GM12878 (cell line): Measurements from ENCODE around the gene ARHGEF7. TPM values are rescaled to one million over a fixed set of nuclear protein-coding genes. Genes with fewer than 3 reads are reported as not detected.

Experiments
- ATAC-seq: fragments of 200-7000 bp; cut with Tn5 transposase; 3 replicates; pipeline ENCODE4 v1.9.1; 2020; ENCODE audit warnings: mild to moderate bottlenecking, moderate library complexity
- BruUV-seq: library from RNA; stranded (reverse); fragments of 400-500 nt; replicated peaks from 2 replicates; lab custom pipeline; 2021; lab: Mats Ljungman, UMichigan
- CTCF ChIA-PET: fragments of 300-600 bp; sonication (Branson Sonifier 250); formaldehyde crosslinking; extraction: SDS; loops from one replicate; lab custom pipeline; 2021; ENCODE audit warnings: inconsistent platforms; lab: Yijun Ruan, JAX
- POLR2A ChIA-PET: fragments of 350-600 bp; formaldehyde crosslinking; extraction: SDS; loops from one replicate; lab custom pipeline; 2021; ENCODE audit warnings: inconsistent platforms; lab: Charles Lee
- RAD21 ChIA-PET: fragments of 300-600 bp; sonication (Branson Sonifier 250); formaldehyde crosslinking; loops from one replicate; lab custom pipeline; 2023; ENCODE audit warnings: antibody characterized with exemption; ENCODE audit not compliant: unreplicated experiment; lab: Charles Lee
- SMC1A ChIA-PET: fragments of 300-600 bp; sonication (Branson Sonifier 250); formaldehyde crosslinking; loops from one replicate; lab custom pipeline; 2023; ENCODE audit not compliant: unreplicated experiment, uncharacterized antibody; lab: Charles Lee
- DNase-seq: peaks from one replicate; pipeline ENCODE4 v3.0.0-alpha.2; 2011; ENCODE audit warnings: low read depth, low spot score
- FAIRE-seq: peaks from 3 replicates; lab custom pipeline; 2011; peaks lifted over from hg19 to GRCh38; lab: Jason Lieb, UNC
- H2AFZ ChIP-seq: 2 replicates; pipeline ENCODE4 v1.6.0; 2011; ENCODE audit warnings: low read depth, low read length, control low read depth; ENCODE audit not compliant: control insufficient read depth
- H3K27ac ChIP-seq: 2 replicates; pipeline ENCODE4 v1.5.1; 2011; ENCODE audit warnings: control low read depth; ENCODE audit not compliant: control insufficient read depth, insufficient read depth
- H3K27me3 ChIP-seq, 2 experiments: replicated peaks in 1 of 2; 2 replicates each; pipeline versions ENCODE4 v1.6.0 to v1.6.1; 2011; ENCODE audit warnings: low read length in 1 of 2; ENCODE audit not compliant: control insufficient read depth in 2 of 2, insufficient read depth in 2 of 2
- H3K36me3 ChIP-seq, 2 experiments: 2 replicates each; pipeline ENCODE4 v1.5.1; 2011; ENCODE audit warnings: low read length in 1 of 2; ENCODE audit not compliant: control insufficient read depth in 2 of 2, insufficient read depth in 2 of 2
- H3K4me1 ChIP-seq: 2 replicates; pipeline ENCODE4 v1.6.1; 2011; ENCODE audit warnings: mild to moderate bottlenecking, low read length, moderate library complexity, mixed read lengths; ENCODE audit not compliant: control insufficient read depth, insufficient read depth
- H3K4me2 ChIP-seq: 2 replicates; pipeline ENCODE4 v1.6.0; 2011; ENCODE audit warnings: control low read depth; ENCODE audit not compliant: control insufficient read depth, insufficient read depth
- H3K4me3 ChIP-seq: fragments of 200-600 bp; sonication (generic); 2 replicates; pipeline ENCODE4 v1.5.1; 2016
- H3K79me2 ChIP-seq: 2 replicates; pipeline ENCODE4 v1.6.0; 2011; ENCODE audit warnings: low read length; ENCODE audit not compliant: control insufficient read depth, insufficient read depth
- H3K9ac ChIP-seq: 2 replicates; pipeline ENCODE4 v1.8.0; 2011; ENCODE audit warnings: low read length, control low read depth, mixed read lengths; ENCODE audit not compliant: control insufficient read depth, insufficient read depth
- H3K9me3 ChIP-seq: replicated peaks from 3 replicates; pipeline ENCODE4 v1.5.1; 2011; ENCODE audit warnings: mild to moderate bottlenecking, low read length; ENCODE audit not compliant: control insufficient read depth, insufficient read depth
- H4K20me1 ChIP-seq: 2 replicates; pipeline ENCODE4 v1.6.0; 2011; ENCODE audit not compliant: control insufficient read depth, insufficient read depth
- BCL11A ChIP-seq: IDR thresholded peaks from 2 replicates; pipeline ENCODE4 v1.6.1; 2011; ENCODE audit warnings: low read depth, low read length
- BHLHE40 ChIP-seq, 2 experiments: fragments of 450-650 bp in 1 of 2; IDR thresholded peaks; 2 replicates each; pipeline ENCODE4 v1.6.1; 2011 to 2017; ENCODE audit warnings: low read depth in 2 of 2, borderline replicate concordance in 1 of 2, improper control_type of control experiment in 1 of 2, low read length in 1 of 2, mild to moderate bottlenecking in 1 of 2
- DPF2 ChIP-seq: fragments of 450-650 bp; IDR thresholded peaks from 2 replicates; pipeline ENCODE4 v1.6.1; 2017; ENCODE audit warnings: mild to moderate bottlenecking
- E4F1 ChIP-seq: fragments of 450-650 bp; IDR thresholded peaks from 2 replicates; pipeline ENCODE4 v1.6.1; 2018; ENCODE audit warnings: borderline replicate concordance, mild to moderate bottlenecking; ENCODE audit not compliant: partially characterized antibody
- IKZF1 ChIP-seq: fragments of 450-650 bp; conservative IDR thresholded peaks from 2 replicates; pipeline ENCODE4 v1.6.1; 2017; ENCODE audit warnings: antibody characterized with exemption, mild to moderate bottlenecking
- NBN ChIP-seq: fragments of 450-650 bp; IDR thresholded peaks from 2 replicates; pipeline ENCODE4 v1.6.1; 2016
- SRF ChIP-seq, 2 experiments: IDR thresholded peaks; 2 replicates each; pipeline ENCODE4 v1.6.1; 2011; ENCODE audit warnings: low read depth in 2 of 2, low read length in 2 of 2, mild to moderate bottlenecking in 1 of 2, moderate library complexity in 1 of 2
- USF2 ChIP-seq: IDR thresholded peaks from 2 replicates; pipeline ENCODE4 v1.6.1; 2011; ENCODE audit warnings: low read depth, low read length, improper control_type of control experiment, borderline replicate concordance
- WGBS: methylation state at CpG from one replicate; pipeline ENCODE4 v1.1.6; 2016; ENCODE audit warnings: low lambda C conversion rate; ENCODE audit not compliant: insufficient replicate concordance, insufficient coverage; ENCODE audit errors: missing lambda C conversion rate; 5-methylcytosine and 5-hydroxymethylcytosine counted together
- in situ Hi-C: fragments of 300-500 bp; cut with MboI; formaldehyde crosslinking; loops from 9 replicates; pipeline ENCODE4 v1.14.3; 2018; ENCODE audit warnings: mixed read lengths
- intact Hi-C: fragments of 100-400 bp; cut with micrococcal nuclease; formaldehyde crosslinking; loops from one replicate; pipeline ENCODE4 v1.14.2; 2022; ENCODE audit not compliant: unreplicated experiment
- polyA plus RNA-seq, 11 experiments: library from polyadenylated mRNA; depleted of rRNA in 4 of 11; unstranded in 6 of 11; stranded (reverse) in 5 of 11; fragments of >200 nt; fragmentation: Nextera tagmentation in 4 of 11; fragmentation: Illumina TruSeq in 1 of 11; extraction: Ambion mirVana in 4 of 11; extraction: Trizol in 1 of 11; gene quantifications; 1 replicate in 1 of 11; 2 replicates in 10 of 11; pipeline versions ENCODE4 v1.2.1 to v1.2.3, GENCODE V29; 2011 to 2016; ENCODE audit warnings: inconsistent platforms in 2 of 11, missing spikeins in 2 of 11, low read depth in 1 of 11
- total RNA-seq, 4 experiments: library from RNA; depleted of rRNA in 3 of 4; stranded (reverse); fragments of >200 nt in 3 of 4; fragmentation: Illumina TruSeq in 1 of 4; extraction: Trizol in 1 of 4; gene quantifications; 2 replicates each; pipeline versions ENCODE4 v1.2.1 to v1.2.3, GENCODE V29; 2013 to 2021
- TF ChIP-seq, protein P1 (sequence below): fragments of 450-650 bp; IDR thresholded peaks from 2 replicates; pipeline ENCODE4 v1.6.1; 2017; ENCODE audit warnings: antibody characterized with exemption, mild to moderate bottlenecking, moderate library complexity
- TF ChIP-seq, protein P2 (sequence below): IDR thresholded peaks from 2 replicates; pipeline ENCODE4 v1.6.1; 2012; ENCODE audit warnings: mild to moderate bottlenecking, low read depth, low read length
- TF ChIP-seq, protein P3 (sequence below): IDR thresholded peaks from 2 replicates; pipeline ENCODE4 v1.6.1; 2011; ENCODE audit warnings: low read depth, mild to moderate bottlenecking, low read length, moderate library complexity, borderline replicate concordance; ENCODE audit errors: extremely low read depth

ARHGEF7 gene
- total and polyA plus RNA-seq, 10 of the 15 experiments (the other 5 are each of a cell fraction or from before 2014, with no cell fraction given) = 4.7 to 65.5 (median 36.6) TPM

DNA sequence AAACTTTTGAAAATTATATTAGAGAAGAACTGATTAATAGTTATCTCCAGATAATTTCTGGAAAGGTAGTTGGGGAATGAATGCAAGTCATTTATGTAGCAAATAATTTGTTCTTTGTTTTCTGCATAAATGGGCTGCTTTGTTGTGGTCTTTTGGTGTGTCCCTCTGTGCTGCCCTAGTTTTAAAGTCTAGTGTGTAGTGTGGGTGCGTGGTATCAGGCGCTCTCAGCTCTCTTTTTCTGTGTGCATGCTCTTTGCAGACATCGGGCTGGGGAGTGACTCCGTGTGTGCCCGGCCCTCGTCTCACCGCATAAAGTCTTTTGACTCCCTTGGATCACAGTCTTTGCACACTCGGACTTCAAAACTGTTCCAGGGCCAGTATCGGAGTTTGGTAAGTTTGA is 94.5 kb downstream of the ARHGEF7 start:
- H4K20me1 ChIP-seq = peaks cover 11% of the 10 kb centered on the region; the same call in 1 of the 2 replicates
- RAD21 ChIA-PET = no interaction called here
- no peak overlapping the region for H3K4me3 ChIP-seq
- H2AFZ ChIP-seq = no peak overlapping the region
- H3K9ac ChIP-seq = no peak overlapping the region
- H3K79me2 ChIP-seq = peaks cover 55% of the 10 kb centered on the region
- no peaks in the 10 kb centered on the region for H3K9me3 ChIP-seq
- ATAC-seq = no peak
- POLR2A ChIA-PET = no interaction called here
- intact Hi-C loops = no loop called here
- no peak for DNase-seq
- no peaks in the 10 kb centered on the region for H3K27me3 ChIP-seq
- no peak for FAIRE-seq
- peaks cover 16 to 18% of the 10 kb centered on the region in 2 experiments for H3K36me3 ChIP-seq
- no TSS peak for BruUV-seq
- H3K27ac ChIP-seq = no peak overlapping the region
- in situ Hi-C loops = loop anchor here (5.0 kb wide), 1 partner anchor 147 kb away; no protein-coding TSS in a partner anchor
- no peak overlapping the region for H3K4me2 ChIP-seq
- WGBS = 98% methylated on average over 9 of the region's 9 CpGs
- CTCF ChIA-PET = no interaction called here
- peaks cover 7% of the 10 kb centered on the region for H3K4me1 ChIP-seq
- SMC1A ChIA-PET = no interaction called here
- TF ChIP-seq USF2 (no peak), SRF (IDR thresholded peaks at IDR 0.05; ENCODE audit: low read depth in 2 of 2, low read length in 2 of 2) (no peak), E4F1 (no peak), BHLHE40 (IDR thresholded peaks at IDR 0.05; ENCODE audit: borderline replicate concordance in 1 of 2, low read depth in 2 of 2, low read length in 1 of 2) (no peak), DPF2 (no peak), NBN (no peak), BCL11A (no peak), IKZF1 (no peak)
- TF ChIP-seq, protein P1, sequence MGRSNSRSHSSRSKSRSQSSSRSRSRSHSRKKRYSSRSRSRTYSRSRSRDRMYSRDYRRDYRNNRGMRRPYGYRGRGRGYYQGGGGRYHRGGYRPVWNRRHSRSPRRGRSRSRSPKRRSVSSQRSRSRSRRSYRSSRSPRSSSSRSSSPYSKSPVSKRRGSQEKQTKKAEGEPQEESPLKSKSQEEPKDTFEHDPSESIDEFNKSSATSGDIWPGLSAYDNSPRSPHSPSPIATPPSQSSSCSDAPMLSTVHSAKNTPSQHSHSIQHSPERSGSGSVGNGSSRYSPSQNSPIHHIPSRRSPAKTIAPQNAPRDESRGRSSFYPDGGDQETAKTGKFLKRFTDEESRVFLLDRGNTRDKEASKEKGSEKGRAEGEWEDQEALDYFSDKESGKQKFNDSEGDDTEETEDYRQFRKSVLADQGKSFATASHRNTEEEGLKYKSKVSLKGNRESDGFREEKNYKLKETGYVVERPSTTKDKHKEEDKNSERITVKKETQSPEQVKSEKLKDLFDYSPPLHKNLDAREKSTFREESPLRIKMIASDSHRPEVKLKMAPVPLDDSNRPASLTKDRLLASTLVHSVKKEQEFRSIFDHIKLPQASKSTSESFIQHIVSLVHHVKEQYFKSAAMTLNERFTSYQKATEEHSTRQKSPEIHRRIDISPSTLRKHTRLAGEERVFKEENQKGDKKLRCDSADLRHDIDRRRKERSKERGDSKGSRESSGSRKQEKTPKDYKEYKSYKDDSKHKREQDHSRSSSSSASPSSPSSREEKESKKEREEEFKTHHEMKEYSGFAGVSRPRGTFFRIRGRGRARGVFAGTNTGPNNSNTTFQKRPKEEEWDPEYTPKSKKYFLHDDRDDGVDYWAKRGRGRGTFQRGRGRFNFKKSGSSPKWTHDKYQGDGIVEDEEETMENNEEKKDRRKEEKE = no peak
- TF ChIP-seq, protein P2, sequence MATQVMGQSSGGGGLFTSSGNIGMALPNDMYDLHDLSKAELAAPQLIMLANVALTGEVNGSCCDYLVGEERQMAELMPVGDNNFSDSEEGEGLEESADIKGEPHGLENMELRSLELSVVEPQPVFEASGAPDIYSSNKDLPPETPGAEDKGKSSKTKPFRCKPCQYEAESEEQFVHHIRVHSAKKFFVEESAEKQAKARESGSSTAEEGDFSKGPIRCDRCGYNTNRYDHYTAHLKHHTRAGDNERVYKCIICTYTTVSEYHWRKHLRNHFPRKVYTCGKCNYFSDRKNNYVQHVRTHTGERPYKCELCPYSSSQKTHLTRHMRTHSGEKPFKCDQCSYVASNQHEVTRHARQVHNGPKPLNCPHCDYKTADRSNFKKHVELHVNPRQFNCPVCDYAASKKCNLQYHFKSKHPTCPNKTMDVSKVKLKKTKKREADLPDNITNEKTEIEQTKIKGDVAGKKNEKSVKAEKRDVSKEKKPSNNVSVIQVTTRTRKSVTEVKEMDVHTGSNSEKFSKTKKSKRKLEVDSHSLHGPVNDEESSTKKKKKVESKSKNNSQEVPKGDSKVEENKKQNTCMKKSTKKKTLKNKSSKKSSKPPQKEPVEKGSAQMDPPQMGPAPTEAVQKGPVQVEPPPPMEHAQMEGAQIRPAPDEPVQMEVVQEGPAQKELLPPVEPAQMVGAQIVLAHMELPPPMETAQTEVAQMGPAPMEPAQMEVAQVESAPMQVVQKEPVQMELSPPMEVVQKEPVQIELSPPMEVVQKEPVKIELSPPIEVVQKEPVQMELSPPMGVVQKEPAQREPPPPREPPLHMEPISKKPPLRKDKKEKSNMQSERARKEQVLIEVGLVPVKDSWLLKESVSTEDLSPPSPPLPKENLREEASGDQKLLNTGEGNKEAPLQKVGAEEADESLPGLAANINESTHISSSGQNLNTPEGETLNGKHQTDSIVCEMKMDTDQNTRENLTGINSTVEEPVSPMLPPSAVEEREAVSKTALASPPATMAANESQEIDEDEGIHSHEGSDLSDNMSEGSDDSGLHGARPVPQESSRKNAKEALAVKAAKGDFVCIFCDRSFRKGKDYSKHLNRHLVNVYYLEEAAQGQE = no peak
- TF ChIP-seq, protein P3, sequence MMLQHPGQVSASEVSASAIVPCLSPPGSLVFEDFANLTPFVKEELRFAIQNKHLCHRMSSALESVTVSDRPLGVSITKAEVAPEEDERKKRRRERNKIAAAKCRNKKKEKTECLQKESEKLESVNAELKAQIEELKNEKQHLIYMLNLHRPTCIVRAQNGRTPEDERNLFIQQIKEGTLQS = no peak
